ENCODE results near the gene CIB1. TPM values are rescaled to one million over a fixed set of nuclear protein-coding genes. Genes with fewer than 3 reads are reported as not detected.

Gene CIB1
- total RNA-seq, 4 donors from 2014 or later = 15.5 to 43.4 (median 30.7) TPM

DNA sequence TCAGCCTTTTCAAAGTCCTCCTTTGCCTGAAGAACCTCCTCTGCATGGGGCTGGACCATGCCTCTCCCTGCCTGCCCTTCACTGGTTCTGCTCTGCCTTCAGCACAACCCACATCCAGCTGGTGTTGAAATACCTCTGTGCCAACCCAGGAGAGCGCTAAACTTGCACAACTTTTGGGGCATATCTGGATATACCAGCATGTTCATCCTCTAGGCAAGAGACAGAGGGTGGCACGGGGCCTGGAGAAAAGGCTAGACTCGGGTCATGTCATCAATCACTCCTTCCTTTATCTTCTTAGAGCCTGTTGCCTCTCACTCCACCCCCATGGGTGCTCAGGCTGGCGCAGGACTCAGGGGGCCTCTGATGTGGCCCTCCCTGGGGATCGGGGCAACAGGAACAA lies 27.9 kb downstream of the CIB1 start:
- Histone ChIP-seq H3K9me3 (no peaks in the 10 kb centered on the region), H3K27me3 (no peaks in the 10 kb centered on the region), H3K4me1 (peaks cover 9 to 10% of the 10 kb centered on the region in 2 donors), H3K36me3 (no peaks in the 10 kb centered on the region), H3K27ac (no peak overlapping the region), H3K4me3 (no peak overlapping the region)
- intact Hi-C loops (cut with DNase I; ENCODE audit: low total_unique reads) (no loop called here), in situ Hi-C loops (cut with MboI; ENCODE audit: low sequenced_read_pairs in 4 of 4) (loop anchor here in 1 of 4 donors (25.0 kb wide), 1 partner anchor 294 kb away; the partner anchor contains the start of gene ARPIN)
- DNase-seq (no peak), ATAC-seq (no peak)
- TF ChIP-seq CTCF (IDR thresholded peaks at IDR 0.05 in 4 of 5, conservative IDR thresholded peaks at IDR 0.05 in 1 of 5) = no peak
- no peak for TF ChIP-seq POLR2A (IDR thresholded peaks at IDR 0.05)

DNA sequence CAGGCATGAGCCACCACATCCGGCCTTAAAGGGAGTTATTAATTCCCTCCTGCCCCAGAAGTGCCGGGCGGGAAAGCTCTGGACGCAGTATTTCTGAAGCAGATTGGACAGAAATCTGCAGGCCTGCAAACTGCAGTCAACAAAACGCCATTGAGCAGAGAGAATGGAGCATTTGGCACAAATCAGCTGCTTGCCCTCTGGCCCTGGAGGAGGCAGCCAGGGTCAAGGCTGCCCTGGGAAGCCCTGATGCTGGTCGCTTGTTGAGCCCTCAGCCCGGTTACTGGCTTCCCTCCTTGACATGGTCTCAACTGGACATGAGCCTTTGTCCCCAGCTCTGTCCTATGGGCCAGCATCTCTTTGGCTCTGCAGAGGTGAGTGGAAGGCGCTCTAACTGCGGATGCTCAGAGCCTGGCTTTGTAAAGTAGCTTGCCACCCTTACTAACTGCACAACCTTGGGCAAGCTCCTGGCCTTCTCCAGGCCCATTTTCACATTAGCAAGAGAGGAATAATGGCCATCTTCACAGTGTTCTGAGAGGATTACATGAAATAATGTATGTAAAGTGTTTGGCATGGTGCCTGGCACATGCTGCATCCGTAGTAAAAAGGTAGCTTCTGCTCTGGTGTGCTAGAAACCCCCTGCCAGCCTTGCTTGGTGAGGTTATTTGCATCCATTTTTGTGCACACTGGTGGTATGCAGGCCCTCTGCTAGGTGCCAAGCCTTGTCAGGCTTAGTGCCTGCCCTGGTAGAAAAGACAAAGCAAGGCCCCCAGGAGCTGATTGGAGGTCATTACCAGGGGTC lies 28.5 kb downstream of the CIB1 start:
- H3K4me1 ChIP-seq = peaks cover 9 to 13% of the 10 kb centered on the region in 2 donors
- intact Hi-C loops (cut with DNase I; ENCODE audit: low total_unique reads) (no loop called here), in situ Hi-C loops (cut with MboI; ENCODE audit: low sequenced_read_pairs in 4 of 4) (loop anchor here in 1 of 4 donors (25.0 kb wide), 1 partner anchor 293 kb away; the partner anchor contains the start of gene ARPIN)
- no peaks in the 10 kb centered on the region for H3K27me3 ChIP-seq
- ATAC-seq (no peak), DNase-seq (peak in 1 of 2 donors; percentile 6)
- TF ChIP-seq CTCF (IDR thresholded peaks at IDR 0.05 in 4 of 5, conservative IDR thresholded peaks at IDR 0.05 in 1 of 5) (no peak), POLR2A (IDR thresholded peaks at IDR 0.05) (no peak)
- no peak overlapping the region for H3K27ac ChIP-seq
- H3K36me3 ChIP-seq = no peaks in the 10 kb centered on the region
- no peaks in the 10 kb centered on the region for H3K9me3 ChIP-seq
- H3K4me3 ChIP-seq = no peak overlapping the region

- Histone ChIP-seq H3K4me3 (no peak overlapping the region), H3K27ac (no peak overlapping the region), H3K27me3 (no peaks in the 10 kb centered on the region), H3K36me3 (no peaks in the 10 kb centered on the region), H3K4me1 (peaks cover 9 to 13% of the 10 kb centered on the region in 2 donors), H3K9me3 (no peaks in the 10 kb centered on the region)
- ATAC-seq (no peak), DNase-seq (peak in 1 of 2 donors; percentile 4)
- intact Hi-C loops (cut with DNase I; ENCODE audit: low total_unique reads) (no loop called here), in situ Hi-C loops (cut with MboI; ENCODE audit: low sequenced_read_pairs in 4 of 4) (loop anchor here in 1 of 4 donors (25.0 kb wide), 1 partner anchor 292 kb away; the partner anchor contains the start of gene ARPIN)
- TF ChIP-seq POLR2A (IDR thresholded peaks at IDR 0.05) (no peak), CTCF (IDR thresholded peaks at IDR 0.05 in 4 of 5, conservative IDR thresholded peaks at IDR 0.05 in 1 of 5) (no peak)
These were observed 29.8 kb downstream of the CIB1 start for GRCh38 chr15:90203922-90204321.

DNA sequence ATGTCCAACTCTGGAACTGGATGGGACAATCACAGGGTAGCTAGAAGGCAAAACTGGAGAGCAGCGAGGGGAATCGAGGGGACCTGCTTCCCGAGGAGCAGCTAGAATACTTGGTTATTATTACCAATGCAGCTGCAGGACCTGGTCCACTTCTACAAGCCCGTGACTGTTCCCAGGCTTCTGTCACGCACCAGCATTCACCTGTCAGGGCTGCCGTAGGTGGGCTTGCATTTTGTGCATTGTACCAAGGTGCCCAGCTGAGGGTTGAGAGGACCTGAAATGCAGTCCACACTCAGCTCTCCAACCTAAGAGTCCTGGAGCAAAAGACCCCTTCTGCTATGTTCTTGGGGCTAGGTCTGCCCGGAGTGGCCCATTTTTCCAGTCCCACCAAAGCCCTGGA lies 30.3 kb downstream of the CIB1 start:
- Histone ChIP-seq H3K27ac (no peak overlapping the region), H3K4me3 (no peak overlapping the region), H3K9me3 (no peaks in the 10 kb centered on the region), H3K27me3 (no peaks in the 10 kb centered on the region), H3K36me3 (no peaks in the 10 kb centered on the region), H3K4me1 (peaks cover 9 to 13% of the 10 kb centered on the region in 2 donors)
- in situ Hi-C loops (cut with MboI; ENCODE audit: low sequenced_read_pairs in 4 of 4) = loop anchor here in 1 of 4 donors (25.0 kb wide), 1 partner anchor 291 kb away; the partner anchor contains the start of gene ARPIN
- no peak for ATAC-seq
- DNase-seq = no peak
- TF ChIP-seq POLR2A (IDR thresholded peaks at IDR 0.05) (no peak), CTCF (IDR thresholded peaks at IDR 0.05 in 4 of 5, conservative IDR thresholded peaks at IDR 0.05 in 1 of 5) (no peak)
- intact Hi-C loops (cut with DNase I; ENCODE audit: low total_unique reads) = no loop called here

All from gastrocnemius medialis (tissue), 4 donors.